Ovary (tissue), 1 donor: Measurements from ENCODE around the gene ETFB.

Experiments used
- EP300 ChIP-seq: sonication (generic); formaldehyde crosslinking; IDR thresholded peaks from one replicate; pipeline ENCODE4 v1.6.1; 2017; ENCODE audit warnings: antibody characterized with exemption
- POLR2A ChIP-seq: fragments of 450-650 bp; IDR thresholded peaks from one replicate; pipeline ENCODE4 v1.6.1; 2017; ENCODE audit warnings: antibody characterized with exemption, mild to moderate bottlenecking, moderate library complexity

DNA sequence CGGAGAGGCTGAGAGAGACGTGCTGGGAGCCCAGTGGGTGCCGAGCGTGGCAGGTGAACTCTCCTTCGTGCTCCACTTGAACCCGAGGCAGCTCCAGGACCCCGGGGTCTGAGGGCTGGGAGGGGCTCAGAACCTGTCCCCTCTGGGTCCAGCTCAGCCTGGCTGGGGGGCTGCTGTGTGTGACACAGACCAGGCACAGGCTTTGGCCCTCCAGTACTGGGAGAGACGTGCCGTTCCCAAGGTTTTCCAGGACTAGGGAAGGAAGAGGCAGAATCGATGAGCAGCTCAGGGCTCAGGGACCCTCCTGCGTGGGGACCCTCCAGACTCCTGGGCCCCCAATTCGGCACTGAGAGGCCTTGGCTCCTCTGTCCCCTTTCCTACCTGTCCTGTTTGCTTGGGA is 49.0 kb upstream of the ETFB start:
- TF ChIP-seq POLR2A = no peak
- no peak for TF ChIP-seq EP300
